Measurements from ENCODE around the gene DAPK2. TPM values are rescaled to one million over a fixed set of nuclear protein-coding genes. Genes with fewer than 3 reads are reported as not detected.

DAPK2 gene
- total and polyA plus RNA-seq, 9 donors: 0.77 to 6.2 (median 2.0) TPM

GRCh38 chr15:63880744-63881143, 165.5 kb downstream of the DAPK2 start:
- no peaks in the 10 kb centered on the region for H3K27me3 ChIP-seq
- H3K4me3 ChIP-seq: no peak overlapping the region
- no peak for TF ChIP-seq EP300 (IDR thresholded peaks at IDR 0.05)
- TF ChIP-seq CTCF (IDR thresholded peaks at IDR 0.05): no peak
- TF ChIP-seq POLR2A (IDR thresholded peaks at IDR 0.05): no peak
- WGBS, 3 donors: 31 to 53% (median 38%) methylated on average over 5 of the region's 5 CpGs
- no peak for DNase-seq
- peaks cover 5% of the 10 kb centered on the region for H3K4me1 ChIP-seq (ENCODE audit: insufficient read depth)
- H3K27ac ChIP-seq: no peak overlapping the region
- no peaks in the 10 kb centered on the region for H3K36me3 ChIP-seq
- intact Hi-C loops (cut with DNase I): no loop called here
- H3K9me3 ChIP-seq: no peaks in the 10 kb centered on the region

DNA sequence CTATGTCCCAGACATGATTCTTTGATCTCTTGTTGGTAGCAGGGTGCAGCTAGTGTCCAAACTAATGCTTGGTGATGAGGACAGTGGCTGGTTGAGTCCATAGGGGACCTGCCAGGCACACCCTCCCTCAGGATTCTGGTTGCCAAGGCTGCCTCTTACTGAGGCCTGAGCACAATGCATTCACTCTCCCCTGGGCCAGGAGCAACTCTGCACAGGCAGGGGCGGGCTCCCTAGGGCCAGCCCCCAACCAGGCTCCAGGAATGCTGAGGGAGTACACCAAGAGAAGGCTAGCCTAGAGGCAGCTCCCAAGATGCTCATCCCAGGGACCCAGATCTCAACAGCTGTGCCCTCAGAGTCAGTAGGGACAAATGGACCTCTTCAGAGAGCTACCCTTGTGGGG, 166.3 kb downstream of the DAPK2 start:
- 78 to 100% (median 86%) methylated on average over 1 of the region's 1 CpG for WGBS, 3 donors
- Histone ChIP-seq H3K4me1 (ENCODE audit: insufficient read depth) (peaks cover 5% of the 10 kb centered on the region), H3K36me3 (no peaks in the 10 kb centered on the region), H3K27me3 (no peaks in the 10 kb centered on the region), H3K27ac (no peak overlapping the region), H3K9me3 (no peaks in the 10 kb centered on the region), H3K4me3 (no peak overlapping the region)
- no peak for DNase-seq
- intact Hi-C loops (cut with DNase I): no loop called here
- TF ChIP-seq CTCF (IDR thresholded peaks at IDR 0.05): no peak
- no peak for TF ChIP-seq EP300 (IDR thresholded peaks at IDR 0.05)
- no peak for TF ChIP-seq POLR2A (IDR thresholded peaks at IDR 0.05)

- WGBS, 3 donors: 46 to 56% (median 48%) methylated on average over 3 of the region's 3 CpGs
- intact Hi-C loops (cut with DNase I): no loop called here
- TF ChIP-seq POLR2A (IDR thresholded peaks at IDR 0.05) (no peak), CTCF (IDR thresholded peaks at IDR 0.05) (no peak)
- Histone ChIP-seq H3K27me3 (no peaks in the 10 kb centered on the region), H3K36me3 (no peaks in the 10 kb centered on the region), H3K9me3 (no peaks in the 10 kb centered on the region), H3K27ac (no peak overlapping the region), H3K4me3 (no peak overlapping the region), H3K4me1 (ENCODE audit: insufficient read depth) (peaks cover 5% of the 10 kb centered on the region)
- no peak for DNase-seq
Observed at GRCh38 chr15:63879211-63879610, 167.1 kb downstream of the DAPK2 start.

GRCh38 chr15:63877713-63878271, 168.5 kb downstream of the DAPK2 start:
- H3K27me3 ChIP-seq: no peaks in the 10 kb centered on the region
- H3K27ac ChIP-seq: no peak overlapping the region
- no peaks in the 10 kb centered on the region for H3K9me3 ChIP-seq
- TF ChIP-seq CTCF (IDR thresholded peaks at IDR 0.05) (no peak), EP300 (IDR thresholded peaks at IDR 0.05) (no peak), POLR2A (IDR thresholded peaks at IDR 0.05) (no peak)
- no peak for DNase-seq
- no peak overlapping the region for H3K4me3 ChIP-seq
- intact Hi-C loops (cut with DNase I): no loop called here
- 77 to 89% (median 82%) methylated on average over 5 of the region's 5 CpGs for WGBS, 3 donors
- H3K36me3 ChIP-seq: no peaks in the 10 kb centered on the region
- peaks cover 5% of the 10 kb centered on the region for H3K4me1 ChIP-seq (ENCODE audit: insufficient read depth)
